ENCODE results near the gene CD1D.
"Not testable (repeated sequence)": the region's sequence is repeated elsewhere in the genome, so short reads cannot be mapped to it uniquely, and the experiment has no call there.

The CD1D gene

DNA sequence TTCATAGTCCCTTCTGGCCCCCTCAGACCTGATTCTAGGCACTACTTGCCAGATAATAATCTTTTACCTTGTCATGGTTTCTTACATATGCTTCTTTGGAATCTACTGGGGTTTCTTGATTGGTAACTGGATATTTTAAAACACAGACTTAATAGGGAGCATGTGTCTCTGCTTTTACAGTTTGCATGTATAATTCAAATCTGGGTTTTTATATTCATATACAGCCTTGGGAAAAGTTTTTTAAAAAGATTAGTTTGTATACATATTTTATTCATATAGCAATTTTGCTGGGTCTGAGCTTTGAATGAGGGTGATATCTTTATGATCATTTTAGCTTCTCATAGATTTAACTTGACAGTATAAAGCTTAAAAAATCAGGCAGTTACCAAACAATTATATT is 21.1 kb upstream of the CD1D start:
- 0 out of 2 replicates have a peak, but pooled peaks cover 4% of the 10 kb centered on the region for H3K9me3 ChIP-seq (ENCODE audit: insufficient read depth, low read length)
- no peak overlapping the region for H3K4me2 ChIP-seq (ENCODE audit: low read length)
- H3K27ac ChIP-seq (ENCODE audit: low read length): no peak overlapping the region
- no peaks in the 10 kb centered on the region for H3K79me2 ChIP-seq (ENCODE audit: low read length)
- peaks cover 65% of the 10 kb centered on the region for H3K27me3 ChIP-seq (ENCODE audit: low read depth, low read length)
- H3K36me3 ChIP-seq (replicated peaks; ENCODE audit: low read depth, low read length): no peaks in the 10 kb centered on the region
- peaks cover 6% of the 10 kb centered on the region; the same call in 1 of the 2 replicates for H4K20me1 ChIP-seq (ENCODE audit: insufficient read depth, low read length)
- H3K4me3 ChIP-seq (ENCODE audit: low read length): no peak overlapping the region
- H2AFZ ChIP-seq (ENCODE audit: low read depth, low read length): no peak overlapping the region
- H3K9ac ChIP-seq (ENCODE audit: low read length): no peak overlapping the region
- peaks cover 44% of the 10 kb centered on the region for H3K4me1 ChIP-seq (ENCODE audit: low read length)
- no peak for TF ChIP-seq EZH2phosphoT487 (IDR thresholded peaks at IDR 0.05; ENCODE audit: low read depth)
- TF ChIP-seq, protein P1, sequence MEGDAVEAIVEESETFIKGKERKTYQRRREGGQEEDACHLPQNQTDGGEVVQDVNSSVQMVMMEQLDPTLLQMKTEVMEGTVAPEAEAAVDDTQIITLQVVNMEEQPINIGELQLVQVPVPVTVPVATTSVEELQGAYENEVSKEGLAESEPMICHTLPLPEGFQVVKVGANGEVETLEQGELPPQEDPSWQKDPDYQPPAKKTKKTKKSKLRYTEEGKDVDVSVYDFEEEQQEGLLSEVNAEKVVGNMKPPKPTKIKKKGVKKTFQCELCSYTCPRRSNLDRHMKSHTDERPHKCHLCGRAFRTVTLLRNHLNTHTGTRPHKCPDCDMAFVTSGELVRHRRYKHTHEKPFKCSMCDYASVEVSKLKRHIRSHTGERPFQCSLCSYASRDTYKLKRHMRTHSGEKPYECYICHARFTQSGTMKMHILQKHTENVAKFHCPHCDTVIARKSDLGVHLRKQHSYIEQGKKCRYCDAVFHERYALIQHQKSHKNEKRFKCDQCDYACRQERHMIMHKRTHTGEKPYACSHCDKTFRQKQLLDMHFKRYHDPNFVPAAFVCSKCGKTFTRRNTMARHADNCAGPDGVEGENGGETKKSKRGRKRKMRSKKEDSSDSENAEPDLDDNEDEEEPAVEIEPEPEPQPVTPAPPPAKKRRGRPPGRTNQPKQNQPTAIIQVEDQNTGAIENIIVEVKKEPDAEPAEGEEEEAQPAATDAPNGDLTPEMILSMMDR (IDR thresholded peaks at IDR 0.05; ENCODE audit: low read depth, low read length): no peak

DNA sequence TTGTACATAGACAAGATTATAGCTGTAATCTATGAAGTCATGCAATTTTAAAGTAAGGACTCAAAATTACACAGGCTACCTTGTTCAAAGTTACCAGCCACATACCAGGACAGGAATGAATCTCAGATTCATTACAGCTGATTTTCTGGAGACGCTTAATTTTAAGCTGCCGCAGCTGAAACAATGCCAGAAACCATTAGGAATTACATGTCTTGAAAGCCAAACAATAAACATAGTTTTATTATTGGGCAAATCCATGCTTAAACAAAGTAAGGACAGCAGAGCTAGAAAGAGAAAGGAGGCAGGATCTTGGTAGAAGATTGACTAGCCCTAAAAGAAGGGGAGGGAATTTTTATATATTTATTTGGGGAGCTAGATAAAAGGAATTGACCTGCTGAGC is 19.2 kb upstream of the CD1D start:
- H2AFZ ChIP-seq (ENCODE audit: low read depth, low read length): no peak overlapping the region
- peaks cover 6% of the 10 kb centered on the region; the same call in 1 of the 2 replicates for H4K20me1 ChIP-seq (ENCODE audit: insufficient read depth, low read length)
- H3K27ac ChIP-seq (ENCODE audit: low read length): no peak overlapping the region
- H3K9me3 ChIP-seq (ENCODE audit: insufficient read depth, low read length): peaks cover 16% of the 10 kb centered on the region; the same call in 1 of the 2 replicates
- H3K4me2 ChIP-seq (ENCODE audit: low read length): no peak overlapping the region
- H3K4me1 ChIP-seq (ENCODE audit: low read length): peaks cover 37% of the 10 kb centered on the region
- H3K27me3 ChIP-seq (ENCODE audit: low read depth, low read length): peaks cover 72% of the 10 kb centered on the region
- no peaks in the 10 kb centered on the region for H3K79me2 ChIP-seq (ENCODE audit: low read length)
- H3K4me3 ChIP-seq (ENCODE audit: low read length): no peak overlapping the region
- H3K36me3 ChIP-seq (replicated peaks; ENCODE audit: low read depth, low read length): peaks cover 4% of the 10 kb centered on the region
- H3K9ac ChIP-seq (ENCODE audit: low read length): no peak overlapping the region
- no peak for TF ChIP-seq EZH2phosphoT487 (IDR thresholded peaks at IDR 0.05; ENCODE audit: low read depth)
- TF ChIP-seq, protein P1 (IDR thresholded peaks at IDR 0.05; ENCODE audit: low read depth, low read length): no peak

DNA sequence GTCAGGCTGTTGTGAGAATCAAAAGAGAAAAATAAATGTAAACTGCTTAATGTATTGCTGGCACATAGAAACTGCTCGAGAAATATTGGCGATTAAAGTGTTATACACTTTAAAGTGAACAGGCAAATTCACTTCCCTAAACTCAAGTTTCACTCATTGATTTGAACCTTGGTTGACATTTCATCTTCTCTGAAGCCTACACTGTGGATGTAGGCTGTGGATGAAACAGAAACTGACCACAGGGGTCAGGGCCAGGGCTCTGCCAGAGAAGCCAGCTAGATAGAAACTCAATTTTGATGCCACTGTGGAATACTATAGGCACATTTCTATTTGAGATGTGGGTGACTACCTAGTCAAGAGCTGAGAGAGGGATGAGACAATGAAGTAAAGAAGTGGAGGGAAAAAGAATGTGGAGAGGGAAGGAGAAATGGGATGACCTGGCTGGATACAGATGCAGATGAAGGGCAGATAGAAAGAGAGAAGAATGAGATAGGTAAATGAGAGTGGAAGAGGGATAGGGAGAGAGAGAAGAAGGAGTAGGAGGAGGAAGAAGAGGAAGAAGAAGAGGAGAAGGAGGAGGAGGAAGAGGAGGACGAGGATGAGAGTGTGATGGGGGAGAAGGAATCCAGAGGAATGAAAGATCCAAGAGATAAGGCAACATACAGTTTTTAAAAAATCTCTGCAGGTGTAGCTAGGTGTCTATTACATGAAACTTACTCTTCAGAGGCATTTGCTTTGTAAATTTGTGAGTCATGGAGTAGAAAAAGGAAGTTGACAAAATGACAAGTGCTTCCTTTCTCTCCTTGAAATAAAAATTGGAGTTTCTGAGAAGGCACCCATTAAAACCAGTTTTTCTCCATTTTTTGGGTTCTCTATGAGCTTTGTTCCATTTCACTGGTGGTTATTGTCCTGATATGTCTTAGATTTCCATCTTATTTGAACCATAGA is 17.4 kb upstream of the CD1D start:
- Histone ChIP-seq H3K4me1 (ENCODE audit: low read length) (peaks cover 37% of the 10 kb centered on the region), H2AFZ (ENCODE audit: low read depth, low read length) (no peak overlapping the region), H3K9ac (ENCODE audit: low read length) (no peak overlapping the region), H3K27ac (ENCODE audit: low read length) (peak overlapping the region; percentile 13; the same call in 1 of the 2 replicates), H3K79me2 (ENCODE audit: low read length) (no peaks in the 10 kb centered on the region), H3K4me2 (ENCODE audit: low read length) (peak overlapping the region; percentile 83), H3K27me3 (ENCODE audit: low read depth, low read length) (peaks cover 72% of the 10 kb centered on the region), H3K9me3 (ENCODE audit: insufficient read depth, low read length) (peaks cover 16% of the 10 kb centered on the region; the same call in 1 of the 2 replicates), H4K20me1 (ENCODE audit: insufficient read depth, low read length) (peaks cover 6% of the 10 kb centered on the region; the same call in 1 of the 2 replicates), H3K4me3 (ENCODE audit: low read length) (peak overlapping the region; percentile 61), H3K36me3 (replicated peaks; ENCODE audit: low read depth, low read length) (peaks cover 4% of the 10 kb centered on the region)
- TF ChIP-seq, protein P1 (IDR thresholded peaks at IDR 0.05; ENCODE audit: low read depth, low read length): no peak
- TF ChIP-seq EZH2phosphoT487 (IDR thresholded peaks at IDR 0.05; ENCODE audit: low read depth): peak; percentile 87

DNA sequence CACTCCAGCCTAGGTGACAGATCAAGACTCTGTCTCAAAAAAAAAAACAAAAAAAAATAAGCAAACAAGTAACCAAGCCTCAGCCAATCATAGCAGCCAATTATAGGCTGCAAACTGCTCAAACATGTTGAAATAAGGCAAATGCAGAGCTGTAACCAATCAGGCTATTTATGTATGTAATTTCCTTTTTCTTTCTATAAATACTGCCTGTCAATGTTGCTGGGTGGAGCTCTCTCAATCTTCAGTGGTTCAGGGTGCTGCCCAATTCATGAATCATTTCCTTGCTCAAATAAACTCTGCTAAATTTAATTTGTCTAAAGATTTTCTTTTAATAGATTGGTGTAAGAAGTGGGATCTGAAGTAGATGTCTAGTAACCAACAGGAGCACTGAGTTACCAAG is 11.6 kb upstream of the CD1D start:
- Histone ChIP-seq H3K4me2 (ENCODE audit: low read length) (no peak overlapping the region), H4K20me1 (ENCODE audit: insufficient read depth, low read length) (no peaks in the 10 kb centered on the region), H3K4me1 (ENCODE audit: low read length) (peaks cover 3% of the 10 kb centered on the region), H3K27me3 (ENCODE audit: low read depth, low read length) (peaks cover 86% of the 10 kb centered on the region), H3K9ac (ENCODE audit: low read length) (no peak overlapping the region), H3K9me3 (ENCODE audit: insufficient read depth, low read length) (peaks cover 21% of the 10 kb centered on the region; the same call in 1 of the 2 replicates), H3K36me3 (replicated peaks; ENCODE audit: low read depth, low read length) (peaks cover 4% of the 10 kb centered on the region), H3K79me2 (ENCODE audit: low read length) (no peaks in the 10 kb centered on the region), H3K4me3 (ENCODE audit: low read length) (no peak overlapping the region), H3K27ac (ENCODE audit: low read length) (no peak overlapping the region), H2AFZ (ENCODE audit: low read depth, low read length) (no peak overlapping the region)
- TF ChIP-seq EZH2phosphoT487 (IDR thresholded peaks at IDR 0.05; ENCODE audit: low read depth): no peak
- TF ChIP-seq, protein P1 (IDR thresholded peaks at IDR 0.05; ENCODE audit: low read depth, low read length): no peak

DNA sequence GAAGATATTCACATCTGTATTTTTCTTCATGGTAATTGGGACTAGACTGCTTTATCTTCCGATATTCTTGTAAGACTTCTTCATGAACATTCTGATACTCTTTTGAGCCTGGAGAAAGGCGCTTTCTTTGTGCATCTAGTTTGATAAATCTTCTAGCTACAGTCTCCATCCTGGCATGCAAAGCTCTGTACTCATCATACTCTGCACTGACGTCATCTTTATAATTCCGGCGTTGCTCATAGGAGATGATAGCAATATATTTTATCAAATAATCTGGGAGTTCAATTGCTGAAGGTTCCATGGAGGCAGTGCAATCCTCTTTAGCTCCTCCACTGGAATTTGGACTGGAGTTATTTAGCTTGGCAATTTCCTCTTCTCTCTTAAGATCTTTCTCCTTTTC is 4.8 kb upstream of the CD1D start:
- H3K4me1 ChIP-seq (ENCODE audit: low read length): peaks cover 54% of the 10 kb centered on the region
- not testable (repeated sequence) for H2AFZ ChIP-seq (ENCODE audit: low read depth, low read length); H3K9me3 ChIP-seq (ENCODE audit: insufficient read depth, low read length); H3K9ac ChIP-seq (ENCODE audit: low read length); H4K20me1 ChIP-seq (ENCODE audit: insufficient read depth, low read length); H3K27ac ChIP-seq (ENCODE audit: low read length); H3K36me3 ChIP-seq (replicated peaks; ENCODE audit: low read depth, low read length); H3K79me2 ChIP-seq (ENCODE audit: low read length)
- H3K4me2 ChIP-seq (ENCODE audit: low read length): peak overlapping the region; percentile 66
- H3K4me3 ChIP-seq (ENCODE audit: low read length): peak overlapping the region; percentile 47
- peaks cover 41% of the 10 kb centered on the region for H3K27me3 ChIP-seq (ENCODE audit: low read depth, low read length)
